Left lung (tissue), 10 donors: Measurements from ENCODE around the gene BATF3. TPM values are rescaled to one million over a fixed set of nuclear protein-coding genes. Genes with fewer than 3 reads are reported as not detected.
A peak's percentile ranks its signal among the peaks of the same experiment; 100 is the strongest.

Experiments
- ATAC-seq: fragments of 200-7000 bp; cut with Tn5 transposase; one replicate; pipeline ENCODE4 v1.9.1; 2020; ENCODE audit warnings: moderate library complexity
- DNase-seq, 4 donors: peaks; one replicate each; pipeline ENCODE4 v3.0.0-alpha.2; 2013 to 2020
- H3K27ac ChIP-seq, 2 donors: fragments of 200-600 bp; sonication (generic) in 1 of 2; one replicate each; pipeline versions ENCODE4 v1.5.0 to v1.8.0; 2020 to 2021
- H3K27me3 ChIP-seq, 2 donors: fragments of 200-600 bp; sonication (generic) in 1 of 2; one replicate each; pipeline versions ENCODE4 v1.5.0 to v1.8.0; 2020 to 2021
- H3K36me3 ChIP-seq, 2 donors: fragments of 200-600 bp; sonication (generic) in 1 of 2; one replicate each; pipeline versions ENCODE4 v1.5.0 to v1.8.0; 2020 to 2021
- H3K4me1 ChIP-seq, 2 donors: fragments of 200-600 bp; one replicate each; pipeline ENCODE4 v1.8.0; 2021
- H3K4me3 ChIP-seq, 2 donors: fragments of 200-600 bp; sonication (generic) in 1 of 2; one replicate each; pipeline versions ENCODE4 v1.5.0 to v1.8.0; 2020 to 2021; ENCODE audit warnings: mild to moderate bottlenecking in 1 of 2
- H3K9me3 ChIP-seq, 2 donors: fragments of 200-600 bp; sonication (generic) in 1 of 2; one replicate each; pipeline versions ENCODE4 v1.5.0 to v1.8.0; 2020 to 2021
- CTCF ChIP-seq, 2 donors: fragments of 200-600 bp; sonication (generic) in 1 of 2; IDR thresholded peaks; one replicate each; pipeline versions ENCODE4 v1.5.0 to v1.8.0; 2021; ENCODE audit warnings: antibody characterized with exemption in 2 of 2
- intact Hi-C, 2 donors: fragments of 100-400 bp; cut with DNase I; formaldehyde crosslinking; loops; one replicate each; pipeline versions ENCODE4 v1.11.2 to v1.14.2; 2022
- polyA plus RNA-seq, 6 donors: library from polyadenylated mRNA; unstranded; fragments of 120-200 nt; gene quantifications; one replicate each; pipeline ENCODE4 v1.2.1, GENCODE V29; 2013; ENCODE audit not compliant: insufficient read length in 6 of 6
- total RNA-seq, 2 donors: library from RNA; stranded (reverse); fragmentation: NEBNext Ultra II Directional; extraction: Animal tissue kit (Norgen Biotek cat#: 25700); gene quantifications; one replicate each; pipeline ENCODE4 v1.2.1, GENCODE V29; 2021
- donor health status: DM: no; HTN: yes; CAD: no.
- donor health status: DM: no; HTN: no; CAD: no.

Gene BATF3
- total and polyA plus RNA-seq, 8 donors = 1.3 to 9.0 (median 2.6) TPM

- no peaks in the 10 kb centered on the region for H3K9me3 ChIP-seq
- no peak for ATAC-seq
- no peak overlapping the region for H3K4me3 ChIP-seq
- H3K36me3 ChIP-seq = peaks cover 0 to 12% of the 10 kb centered on the region in 2 donors
- TF ChIP-seq CTCF (IDR thresholded peaks at IDR 0.05) = no peak
- H3K27me3 ChIP-seq = no peaks in the 10 kb centered on the region
- no peak overlapping the region for H3K27ac ChIP-seq
- intact Hi-C loops = no loop called here
- H3K4me1 ChIP-seq = peaks cover 3 to 13% of the 10 kb centered on the region in 2 donors
- no peak for DNase-seq
Observed at GRCh38 chr1:212689196-212689725, 10.4 kb downstream of the BATF3 start.

- ATAC-seq (no peak), DNase-seq (peak in 1 of 4 donors; percentile 63)
- peaks cover 3 to 19% of the 10 kb centered on the region in 2 donors for H3K4me1 ChIP-seq
- no peaks in the 10 kb centered on the region for H3K27me3 ChIP-seq
- H3K36me3 ChIP-seq = peaks cover 0 to 9% of the 10 kb centered on the region in 2 donors
- no peak overlapping the region for H3K4me3 ChIP-seq
- no peak for TF ChIP-seq CTCF (IDR thresholded peaks at IDR 0.05)
- H3K9me3 ChIP-seq = no peaks in the 10 kb centered on the region
- H3K27ac ChIP-seq = no peak overlapping the region
- intact Hi-C loops = no loop called here
Observed at GRCh38 chr1:212688341-212689047, 11.1 kb downstream of the BATF3 start.

GRCh38 chr1:212687811-212688210 is 11.8 kb downstream of the BATF3 start:
- Histone ChIP-seq H3K4me1 (peaks cover 3 to 26% of the 10 kb centered on the region in 2 donors), H3K9me3 (no peaks in the 10 kb centered on the region), H3K27ac (no peak overlapping the region), H3K27me3 (no peaks in the 10 kb centered on the region), H3K4me3 (no peak overlapping the region), H3K36me3 (peaks cover 0 to 7% of the 10 kb centered on the region in 2 donors)
- DNase-seq (no peak), ATAC-seq (no peak)
- no peak for TF ChIP-seq CTCF (IDR thresholded peaks at IDR 0.05)
- intact Hi-C loops = no loop called here

GRCh38 chr1:212686591-212686990 is 13.0 kb downstream of the BATF3 start:
- no peak for TF ChIP-seq CTCF (IDR thresholded peaks at IDR 0.05)
- intact Hi-C loops = no loop called here
- ATAC-seq = no peak
- Histone ChIP-seq H3K9me3 (no peaks in the 10 kb centered on the region), H3K4me3 (no peak overlapping the region), H3K27ac (no peak overlapping the region), H3K4me1 (peaks cover 3 to 34% of the 10 kb centered on the region in 2 donors), H3K36me3 (peaks cover 0 to 7% of the 10 kb centered on the region in 2 donors), H3K27me3 (no peaks in the 10 kb centered on the region)
- no peak for DNase-seq

GRCh38 chr1:212686069-212686468 is 13.6 kb downstream of the BATF3 start:
- H3K9me3 ChIP-seq = no peaks in the 10 kb centered on the region
- peaks cover 0 to 7% of the 10 kb centered on the region in 2 donors for H3K36me3 ChIP-seq
- intact Hi-C loops = no loop called here
- no peak overlapping the region for H3K27ac ChIP-seq
- no peak overlapping the region for H3K4me3 ChIP-seq
- peaks cover 3 to 34% of the 10 kb centered on the region in 2 donors for H3K4me1 ChIP-seq
- no peaks in the 10 kb centered on the region for H3K27me3 ChIP-seq
- TF ChIP-seq CTCF (IDR thresholded peaks at IDR 0.05) = no peak
- no peak for DNase-seq
- no peak for ATAC-seq
